Stomach (tissue), 4 donors: ENCODE measurements around the gene NR2C1.

Experiments
- EP300 ChIP-seq: sonication (generic); formaldehyde crosslinking; IDR thresholded peaks from one replicate; pipeline ENCODE4 v1.6.1; 2017; ENCODE audit warnings: antibody characterized with exemption
- POLR2A ChIP-seq, 4 donors: fragments of 450-650 bp; IDR thresholded peaks; one replicate each; pipeline ENCODE4 v1.6.1; 2016; ENCODE audit warnings: antibody characterized with exemption in 4 of 4, control low read depth in 2 of 4, mild to moderate bottlenecking in 1 of 4, moderate library complexity in 1 of 4
- TF ChIP-seq, protein P1 (sequence below), 7 experiments: fragments of 450-650 bp in 4 of 7; fragments of 200-600 bp in 3 of 7; sonication (generic) in 3 of 7; IDR thresholded peaks; one replicate each; pipeline ENCODE4 v1.5.1; 2016 to 2019; ENCODE audit warnings: antibody characterized with exemption in 7 of 7, control low read depth in 2 of 7, mild to moderate bottlenecking in 1 of 7

DNA sequence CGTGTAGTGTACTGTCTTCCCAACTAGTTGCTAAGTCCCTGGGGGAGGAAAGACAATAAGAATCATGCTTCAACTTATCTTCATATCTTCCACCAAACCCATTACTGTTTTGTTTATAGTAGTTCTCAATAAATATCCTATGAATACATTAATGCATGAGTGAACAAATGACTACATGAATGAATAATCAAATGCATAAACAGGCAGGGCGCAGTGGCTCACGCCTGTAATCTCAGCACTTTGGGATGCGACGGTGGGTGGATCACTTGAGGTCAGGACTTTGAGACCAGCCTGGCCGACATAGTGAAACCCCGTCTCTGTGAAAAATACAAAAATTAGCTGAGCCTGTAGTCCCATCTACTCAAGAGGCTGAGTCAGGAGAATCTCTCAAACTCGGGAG, 32.1 kb upstream of the NR2C1 start:
- TF ChIP-seq, protein P1, sequence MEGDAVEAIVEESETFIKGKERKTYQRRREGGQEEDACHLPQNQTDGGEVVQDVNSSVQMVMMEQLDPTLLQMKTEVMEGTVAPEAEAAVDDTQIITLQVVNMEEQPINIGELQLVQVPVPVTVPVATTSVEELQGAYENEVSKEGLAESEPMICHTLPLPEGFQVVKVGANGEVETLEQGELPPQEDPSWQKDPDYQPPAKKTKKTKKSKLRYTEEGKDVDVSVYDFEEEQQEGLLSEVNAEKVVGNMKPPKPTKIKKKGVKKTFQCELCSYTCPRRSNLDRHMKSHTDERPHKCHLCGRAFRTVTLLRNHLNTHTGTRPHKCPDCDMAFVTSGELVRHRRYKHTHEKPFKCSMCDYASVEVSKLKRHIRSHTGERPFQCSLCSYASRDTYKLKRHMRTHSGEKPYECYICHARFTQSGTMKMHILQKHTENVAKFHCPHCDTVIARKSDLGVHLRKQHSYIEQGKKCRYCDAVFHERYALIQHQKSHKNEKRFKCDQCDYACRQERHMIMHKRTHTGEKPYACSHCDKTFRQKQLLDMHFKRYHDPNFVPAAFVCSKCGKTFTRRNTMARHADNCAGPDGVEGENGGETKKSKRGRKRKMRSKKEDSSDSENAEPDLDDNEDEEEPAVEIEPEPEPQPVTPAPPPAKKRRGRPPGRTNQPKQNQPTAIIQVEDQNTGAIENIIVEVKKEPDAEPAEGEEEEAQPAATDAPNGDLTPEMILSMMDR (IDR thresholded peaks at IDR 0.05) = no peak
- TF ChIP-seq EP300 (no peak), POLR2A (IDR thresholded peaks at IDR 0.05) (no peak)
